K562 (cell line): Measurements from ENCODE around the gene ANKS1B. TPM values are rescaled to one million over a fixed set of nuclear protein-coding genes. Genes with fewer than 3 reads are reported as not detected.

Experiments
- ATAC-seq: fragments of 200-7000 bp; cut with Tn5 transposase; 3 replicates; pipeline ENCODE4 v1.9.1; 2020; ENCODE audit warnings: moderate library complexity
- BruUV-seq: library from RNA; stranded (reverse); fragments of 400-500 nt; replicated peaks from 2 replicates; lab custom pipeline; 2021; lab: Mats Ljungman, UMichigan
- CTCF ChIA-PET: fragments of 300-600 bp; formaldehyde crosslinking; extraction: SDS; loops from one replicate; lab custom pipeline; 2021; ENCODE audit warnings: low intra/inter-chr PET ratio; lab: Yijun Ruan, JAX
- POLR2A ChIA-PET: fragments of 300-600, 350-650 bp; sonication (Branson Sonifier 250); formaldehyde crosslinking; extraction: SDS; loops from one replicate; lab custom pipeline; 2021; ENCODE audit warnings: antibody characterized with exemption, inconsistent platforms; lab: Yijun Ruan, JAX
- DNase-seq, 4 experiments: peaks; one replicate each; pipeline versions ENCODE4 v3.0.0 to v3.0.0-alpha.2; 2011 to 2018; ENCODE audit warnings: low spot score in 3 of 4, mixed read lengths in 3 of 4; ENCODE audit errors: extremely low read depth in 1 of 4
- FAIRE-seq: peaks from 2 replicates; lab custom pipeline; 2011; peaks lifted over from hg19 to GRCh38; lab: Jason Lieb, UNC
- H2AFZ ChIP-seq: 2 replicates; pipeline ENCODE4 v1.6.0; 2011; ENCODE audit warnings: low read depth, low read length, control low read depth, inconsistent platforms
- H3K27ac ChIP-seq: fragments of 200-600 bp; 3 replicates; pipeline ENCODE4 v1.8.0; 2011; ENCODE audit warnings: low read depth, mild to moderate bottlenecking, control low read depth, inconsistent platforms, low read length, moderate library complexity, mixed read lengths; ENCODE audit errors: extremely low read depth
- H3K27me3 ChIP-seq, 2 experiments: fragments of 300-600 bp in 1 of 2; 2 replicates in 1 of 2; 3 replicates in 1 of 2; pipeline versions ENCODE4 v1.6.0 to v1.8.0; 2011; ENCODE audit warnings: inconsistent platforms in 2 of 2, low read length in 2 of 2, mild to moderate bottlenecking in 1 of 2, mixed read lengths in 1 of 2, moderate library complexity in 1 of 2; ENCODE audit not compliant: control insufficient read depth in 2 of 2, insufficient read depth in 2 of 2
- H3K36me3 ChIP-seq: fragments of 300-600 bp; 3 replicates; pipeline ENCODE4 v1.8.0; 2011; ENCODE audit warnings: mild to moderate bottlenecking, low read length, inconsistent platforms; ENCODE audit not compliant: control insufficient read depth, insufficient read depth
- H3K4me1 ChIP-seq, 2 experiments: fragments of 200-600 bp in 1 of 2; replicated peaks in 1 of 2; 2 replicates in 1 of 2; 3 replicates in 1 of 2; pipeline versions ENCODE4 v1.5.1 to v1.8.0; 2011; ENCODE audit warnings: inconsistent platforms in 2 of 2, low read length in 2 of 2, mild to moderate bottlenecking in 1 of 2, mixed read lengths in 1 of 2, moderate library complexity in 1 of 2; ENCODE audit not compliant: control insufficient read depth in 2 of 2, insufficient read depth in 2 of 2
- H3K4me2 ChIP-seq: 2 replicates; pipeline ENCODE4 v1.6.1; 2011; ENCODE audit warnings: low read length, control low read depth, inconsistent platforms, mixed read lengths; ENCODE audit not compliant: insufficient read depth
- H3K4me3 ChIP-seq: fragments of 200-600 bp; sonication (generic), shearing (Covaris generic); 2 replicates; pipeline ENCODE4 v1.5.1; 2016; ENCODE audit warnings: control low read depth, inconsistent platforms
- H3K79me2 ChIP-seq: fragments of 200-600 bp; 3 replicates; pipeline ENCODE4 v1.8.0; 2011; ENCODE audit warnings: low read length, inconsistent platforms; ENCODE audit not compliant: control insufficient read depth, insufficient read depth
- H3K9ac ChIP-seq, 2 experiments: 2 replicates each; pipeline versions ENCODE4 v1.6.0 to v1.6.1; 2011; ENCODE audit warnings: low read depth in 2 of 2, low read length in 2 of 2, control low read depth in 1 of 2, inconsistent platforms in 1 of 2, mild to moderate bottlenecking in 1 of 2, mixed read lengths in 1 of 2; ENCODE audit not compliant: insufficient read depth in 1 of 2
- H3K9me1 ChIP-seq: one replicate; pipeline ENCODE4 v1.6.0; 2011; ENCODE audit warnings: inconsistent platforms, mild to moderate bottlenecking, low read length, moderate library complexity; ENCODE audit not compliant: control insufficient read depth, insufficient read depth
- H3K9me3 ChIP-seq: replicated peaks from 2 replicates; pipeline ENCODE4 v1.5.1; 2011; ENCODE audit warnings: low read depth, low read length, inconsistent platforms; ENCODE audit not compliant: control insufficient read depth, insufficient read depth
- H4K20me1 ChIP-seq: replicated peaks from 2 replicates; pipeline ENCODE4 v1.6.1; 2011; ENCODE audit warnings: low read length, inconsistent platforms, mixed read lengths; ENCODE audit not compliant: control insufficient read depth, insufficient read depth
- CEBPG ChIP-seq, 3 experiments: fragments of 200-800 bp in 1 of 3; sonication (Bioruptor generic) in 1 of 3; sonication (generic) in 1 of 3; formaldehyde crosslinking in 1 of 3; IDR thresholded peaks in 2 of 3; conservative IDR thresholded peaks in 1 of 3; 2 replicates each; pipeline versions ENCODE4 v1.6.1 to v1.8.0; 2016 to 2022; ENCODE audit warnings: missing compliant biosample characterization in 2 of 3, missing genetic modification characterization in 2 of 3, mild to moderate bottlenecking in 1 of 3, missing genetic modification reagents in 1 of 3
- HDAC1 ChIP-seq, 2 experiments: fragments of 450-650 bp; IDR thresholded peaks; 2 replicates each; pipeline ENCODE4 v1.6.1; 2016 to 2017; ENCODE audit warnings: inconsistent platforms in 1 of 2, mild to moderate bottlenecking in 1 of 2, moderate library complexity in 1 of 2
- MXI1 ChIP-seq: IDR thresholded peaks from 2 replicates; pipeline ENCODE4 v1.6.1; 2011; ENCODE audit warnings: low read depth, mild to moderate bottlenecking, improper control_type of control experiment, low read length
- NFE2 ChIP-seq: IDR thresholded peaks from 2 replicates; pipeline ENCODE4 v1.6.1; 2014; ENCODE audit warnings: antibody characterized with exemption, low read depth
- REST ChIP-seq, 2 experiments: fragments of 450-650 bp; formaldehyde crosslinking in 1 of 2; IDR thresholded peaks; 2 replicates each; pipeline versions ENCODE4 v1.4.0 to v1.6.1; 2014 to 2020; ENCODE audit warnings: mild to moderate bottlenecking in 2 of 2, borderline replicate concordance in 1 of 2, low read depth in 1 of 2
- SRF ChIP-seq, 2 experiments: fragments of 250-450, 450-650 bp in 1 of 2; sonication (Bioruptor Pico) in 1 of 2; sonication (generic) in 1 of 2; formaldehyde crosslinking; IDR thresholded peaks; 2 replicates each; pipeline versions ENCODE4 v1.5.0 to v1.5.1; 2020 to 2022; ENCODE audit warnings: mild to moderate bottlenecking in 1 of 2, missing genetic modification reagents in 1 of 2
- ZNF785 ChIP-seq: fragments of 250-450 bp; sonication (Bioruptor Pico); IDR thresholded peaks from 2 replicates; pipeline ENCODE4 v1.4.0; 2020; ENCODE audit warnings: mild to moderate bottlenecking
- WGBS: fragments of 100-300 bp; shearing (Covaris generic); methylation state at CpG from one replicate; pipeline ENCODE4 v1.1.6; 2016; ENCODE audit warnings: low coverage, mixed read lengths; ENCODE audit not compliant: insufficient coverage; ENCODE audit errors: missing lambda C conversion rate; 5-methylcytosine and 5-hydroxymethylcytosine counted together
- in situ Hi-C: fragments of 300-500 bp; cut with MboI; formaldehyde crosslinking; loops from 4 replicates; pipeline ENCODE4 v1.15.0; 2018; ENCODE audit warnings: inconsistent platforms, mixed read lengths
- intact Hi-C: fragments of 100-400 bp; cut with micrococcal nuclease; formaldehyde crosslinking; loops from 2 replicates; pipeline ENCODE4 v1.14.2; 2022
- polyA plus RNA-seq, 8 experiments: library from polyadenylated mRNA; depleted of rRNA in 4 of 8; stranded (reverse) in 5 of 8; unstranded in 3 of 8; fragments of >200 nt; fragmentation: Nextera tagmentation in 2 of 8; fragmentation: Illumina TruSeq in 1 of 8; extraction: Ambion mirVana in 2 of 8; extraction: Trizol in 1 of 8; gene quantifications; 2 replicates each; pipeline versions ENCODE4 v1.2.1 to v1.2.3, GENCODE V29; 2011 to 2014; ENCODE audit warnings: inconsistent platforms in 1 of 8, missing spikeins in 1 of 8
- total RNA-seq, 7 experiments: library from RNA; depleted of rRNA in 6 of 7; stranded (reverse); fragments of >200 nt in 6 of 7; fragmentation: Illumina TruSeq in 2 of 7; extraction: Trizol in 2 of 7; gene quantifications; 2 replicates each; pipeline versions ENCODE4 v1.2.1 to v1.2.3, GENCODE V29; 2011 to 2021; ENCODE audit warnings: low replicate concordance in 1 of 7

The ANKS1B gene
- total and polyA plus RNA-seq, 9 of the 15 experiments (the other 6 are each of a cell fraction or from before 2014, with no cell fraction given), result 0.04 to 0.47 (median 0.28) TPM; not detected in 4

GRCh38 chr12:99552022-99552421 is 432.7 kb downstream of the ANKS1B start:
- Histone ChIP-seq H2AFZ (no peak overlapping the region), H3K4me3 (no peak overlapping the region), H3K4me1 (no peaks in the 10 kb centered on the region), H3K27ac (no peak overlapping the region), H3K9me1 (no peaks in the 10 kb centered on the region), H3K36me3 (no peaks in the 10 kb centered on the region), H3K79me2 (no peaks in the 10 kb centered on the region), H4K20me1 (no peaks in the 10 kb centered on the region), H3K4me2 (no peak overlapping the region), H3K9ac (no peak overlapping the region), H3K9me3 (no peaks in the 10 kb centered on the region; the same call in 1 of the 2 replicates), H3K27me3 (no peaks in the 10 kb centered on the region)
- no peak for DNase-seq
- intact Hi-C loops (no loop called here), in situ Hi-C loops (no loop called here)
- no peak for ATAC-seq
- no peak for TF ChIP-seq SRF (CRISPR knock-in tag; IDR thresholded peaks at IDR 0.05)
- no peak for TF ChIP-seq CEBPG (CRISPR knock-in tag; IDR thresholded peaks at IDR 0.05)
- 0 out of 4 replicates have a peak, but pooled peaks of 1 of the 2 experiments have one; percentile 12 for TF ChIP-seq CEBPG (tag; conservative IDR thresholded peaks at IDR 0.05 in 1 of 2, IDR thresholded peaks at IDR 0.05 in 1 of 2)
- TF ChIP-seq ZNF785 (CRISPR knock-in tag), result no peak
- ChIA-PET CTCF (interaction anchor here (0.6 kb wide), 1 partner anchor 1075 kb away, joined by 3 read pairs; no protein-coding TSS in a partner anchor), POLR2A (no interaction called here)
- no TSS peak for BruUV-seq
- WGBS, result 0% methylated on average over 1 of the region's 1 CpG
- no peak for FAIRE-seq

- Histone ChIP-seq H3K36me3 (no peaks in the 10 kb centered on the region), H3K27ac (no peak overlapping the region), H4K20me1 (no peaks in the 10 kb centered on the region), H3K4me1 (no peaks in the 10 kb centered on the region), H3K4me3 (no peak overlapping the region), H3K9ac (no peak overlapping the region), H3K4me2 (no peak overlapping the region), H3K27me3 (no peaks in the 10 kb centered on the region), H3K79me2 (no peaks in the 10 kb centered on the region), H3K9me1 (no peaks in the 10 kb centered on the region), H3K9me3 (no peaks in the 10 kb centered on the region; the same call in 1 of the 2 replicates), H2AFZ (no peak overlapping the region)
- no peak for ATAC-seq
- DNase-seq, result no peak
- no peak for FAIRE-seq
- intact Hi-C loops, result no loop called here
- WGBS, result 0% methylated on average over 5 of the region's 5 CpGs
- ChIA-PET CTCF (no interaction called here), POLR2A (no interaction called here)
- BruUV-seq, result no TSS peak
- in situ Hi-C loops, result no loop called here
- TF ChIP-seq NFE2, result no peak
- TF ChIP-seq REST (IDR thresholded peaks at IDR 0.05; ENCODE audit: borderline replicate concordance), result no peak
- no peak for TF ChIP-seq REST (CRISPR knock-in tag; IDR thresholded peaks at IDR 0.05; ENCODE audit: low read depth)
- TF ChIP-seq MXI1, result no peak
- TF ChIP-seq HDAC1 (IDR thresholded peaks at IDR 0.05), result no peak
Measured at GRCh38 chr12:99549651-99550050, 435.1 kb downstream of the ANKS1B start.
